ENCODE data around the gene USP20.
A peak's percentile ranks its signal among the peaks of the same experiment; 100 is the strongest.

The USP20 gene

GRCh38 chr9:129823935-129824601, 11.2 kb upstream of the USP20 start, which contains the start of gene TOR1A:
TSS of gene TOR1A (minus strand) at chr9:129824136. CDS start at chr9:129824085, 51 bp downstream.
- peak; percentile 96 for DNase-seq

GRCh38 chr9:129826344-129826743, 8.9 kb upstream of the USP20 start:
- DNase-seq: no peak

DNA sequence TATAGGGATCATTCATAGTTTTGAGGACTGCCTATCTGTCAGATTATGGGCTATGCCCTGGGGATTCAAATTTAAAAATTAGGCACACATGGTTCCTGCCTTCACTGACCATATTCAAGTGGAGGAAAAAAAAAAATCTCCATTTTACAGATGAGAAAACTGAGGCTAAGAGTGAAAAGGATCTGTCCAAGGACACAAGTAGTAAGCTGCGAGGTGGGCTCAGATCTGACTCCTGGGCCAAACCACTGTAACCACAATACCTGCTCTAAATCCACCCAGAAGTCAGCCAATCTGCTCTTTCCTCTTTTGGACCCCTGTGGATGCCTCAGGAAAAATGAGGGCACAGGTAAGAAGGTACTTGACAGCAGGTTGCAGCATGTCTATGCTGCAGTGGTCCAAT, 8.5 kb upstream of the USP20 start:
- no peak for DNase-seq

DNA sequence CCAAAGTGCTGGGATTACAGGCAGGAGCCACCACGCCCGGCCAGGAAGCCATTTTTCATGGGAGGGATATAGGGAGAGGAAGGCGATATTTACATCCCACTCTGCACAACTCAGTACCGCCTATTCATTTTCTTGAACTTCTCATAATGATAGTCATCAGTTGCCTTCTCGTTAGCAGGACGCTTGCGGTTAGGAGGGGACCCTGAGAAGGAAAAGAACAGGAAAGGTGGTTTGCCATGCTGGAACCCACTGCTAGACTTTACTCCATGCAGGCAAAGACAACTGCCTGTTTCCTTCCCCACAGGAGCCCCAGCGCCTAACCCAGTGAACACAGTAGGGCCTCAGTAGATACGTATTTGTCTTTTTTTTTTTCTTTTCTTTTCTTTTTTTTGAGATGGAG, 7.2 kb upstream of the USP20 start:
- DNase-seq: no peak

DNA sequence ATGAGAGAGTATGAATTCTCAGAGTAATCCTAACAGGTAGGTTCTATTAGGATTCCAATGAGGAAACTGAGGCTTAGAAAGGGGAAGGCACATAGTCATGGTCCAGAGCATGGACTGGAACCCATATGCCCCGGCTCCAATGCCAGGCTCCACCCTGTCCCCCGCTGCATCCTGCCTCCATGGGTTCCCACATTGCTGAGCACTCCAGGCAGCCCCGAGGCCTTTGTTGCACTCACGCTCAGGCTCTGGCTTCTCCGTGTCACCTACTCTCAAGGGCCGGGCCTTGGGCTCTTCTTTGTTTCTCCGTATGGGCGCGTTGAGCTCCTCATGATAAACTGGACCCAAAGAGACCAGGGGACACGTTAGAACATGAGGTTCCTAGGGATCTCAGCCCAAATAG, 6.3 kb upstream of the USP20 start:
- DNase-seq: no peak

GRCh38 chr9:129832982-129833381, 2.3 kb upstream of the USP20 start:
- no peak for DNase-seq

- DNase-seq: no peak
Measured at GRCh38 chr9:129834489-129835127, 650 bp upstream of the USP20 start.

DNA sequence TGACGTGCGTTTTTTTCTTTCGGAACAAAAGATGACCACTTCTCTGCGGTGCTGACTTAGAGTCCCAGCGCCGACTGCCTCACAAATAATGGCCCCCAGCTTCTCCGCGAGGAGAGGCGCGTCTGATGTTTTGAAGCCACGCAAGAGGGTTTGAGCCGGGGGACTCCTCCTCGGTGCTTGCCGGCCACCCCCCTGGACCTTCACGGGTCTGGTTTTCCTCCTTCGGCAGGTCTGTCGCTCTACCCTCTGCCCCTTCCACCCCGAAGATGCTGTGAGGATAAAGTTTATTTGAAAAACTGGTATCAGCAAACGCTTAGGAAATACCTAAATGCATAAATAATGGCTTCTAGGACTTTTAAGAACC, 584 bp downstream of the USP20 start:
- DNase-seq: peak; percentile 76

- no peak for DNase-seq
Measured at GRCh38 chr9:129836311-129837007, 1.2 kb downstream of the USP20 start.

- DNase-seq: no peak
Measured at GRCh38 chr9:129838707-129839259, 3.5 kb downstream of the USP20 start.

- no peak for DNase-seq
Measured at GRCh38 chr9:129839324-129840023, 4.2 kb downstream of the USP20 start.

- DNase-seq: no peak
Measured at GRCh38 chr9:129840034-129840433, 4.8 kb downstream of the USP20 start.

- DNase-seq: no peak
Measured at GRCh38 chr9:129841071-129841470, 5.8 kb downstream of the USP20 start.

GRCh38 chr9:129845373-129845772, 10.1 kb downstream of the USP20 start:
- DNase-seq: no peak

GRCh38 chr9:129848712-129849441, 13.6 kb downstream of the USP20 start:
- DNase-seq: no peak

DNA sequence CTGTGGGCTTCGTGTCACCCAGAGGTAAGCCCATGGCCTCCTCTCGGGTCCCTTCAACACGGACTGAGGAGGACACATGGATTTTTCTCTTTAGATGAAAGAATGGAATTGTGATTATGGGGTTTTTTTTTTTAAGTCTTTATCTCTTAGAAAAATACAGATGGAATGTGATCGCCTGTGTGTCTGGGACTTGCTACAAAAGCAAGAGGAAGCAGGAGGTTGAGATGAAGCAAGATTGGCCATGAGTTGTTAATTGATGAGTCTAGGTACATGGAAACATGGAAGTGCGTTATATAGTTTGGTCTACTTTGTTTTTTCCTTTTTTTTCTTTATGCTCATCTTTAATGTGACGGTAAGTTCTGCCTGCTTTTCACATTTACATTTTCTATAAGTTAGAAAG, 14.6 kb downstream of the USP20 start:
- DNase-seq: no peak

DNA sequence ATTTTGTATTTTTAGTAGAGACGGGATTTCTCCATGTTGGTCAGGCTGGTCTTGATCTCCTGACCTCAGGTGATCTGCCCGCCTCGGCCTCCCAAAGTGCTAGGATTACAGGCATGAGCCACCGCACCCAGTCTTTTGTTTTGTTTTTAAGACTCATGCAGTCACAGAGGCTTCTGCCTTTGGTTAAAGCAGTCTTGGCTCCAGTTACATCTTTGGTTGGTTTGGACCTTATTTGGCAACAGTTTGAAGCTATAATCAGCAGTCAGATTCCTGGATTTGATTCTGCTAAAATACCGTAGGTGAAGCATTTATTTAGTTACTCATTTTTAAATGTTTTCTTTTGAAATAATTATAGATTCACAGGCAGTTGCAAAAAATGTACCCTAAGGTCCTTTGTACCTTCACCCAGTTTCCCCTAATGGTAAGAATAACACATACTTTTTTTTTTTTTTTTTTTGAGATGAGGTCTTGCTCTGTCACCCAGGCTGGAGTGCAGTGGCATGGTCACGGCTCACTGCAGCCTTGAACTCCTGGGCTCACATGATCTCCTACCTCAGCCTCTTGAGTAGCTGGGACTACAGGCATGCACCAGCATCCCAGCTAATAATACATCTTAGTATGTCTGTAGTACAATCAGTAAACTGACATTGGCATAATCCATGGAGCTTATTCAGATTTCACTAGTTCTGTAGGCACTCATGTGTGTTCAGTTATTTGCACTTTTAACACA, 15.7 kb downstream of the USP20 start:
- DNase-seq: no peak

DNA sequence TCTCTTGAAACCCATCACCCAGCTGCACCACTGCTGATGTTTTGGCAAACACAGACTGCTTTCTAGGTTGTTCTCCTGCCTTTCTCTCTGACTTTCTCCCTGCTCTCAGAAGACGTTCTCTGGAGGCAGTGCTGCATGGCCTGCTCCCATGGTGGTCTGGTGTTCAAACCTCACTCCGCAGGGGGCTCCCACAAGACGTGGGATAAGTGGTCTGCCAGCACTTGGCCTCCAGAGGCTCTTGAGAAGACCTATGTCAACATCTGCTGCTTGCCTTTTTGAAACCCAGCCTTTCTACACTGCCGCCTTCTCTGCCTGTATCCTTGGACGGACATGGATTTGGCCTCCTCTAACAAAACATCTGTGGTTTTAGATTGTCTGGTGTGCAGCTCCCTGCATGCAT, 16.6 kb downstream of the USP20 start:
- DNase-seq: no peak

DNA sequence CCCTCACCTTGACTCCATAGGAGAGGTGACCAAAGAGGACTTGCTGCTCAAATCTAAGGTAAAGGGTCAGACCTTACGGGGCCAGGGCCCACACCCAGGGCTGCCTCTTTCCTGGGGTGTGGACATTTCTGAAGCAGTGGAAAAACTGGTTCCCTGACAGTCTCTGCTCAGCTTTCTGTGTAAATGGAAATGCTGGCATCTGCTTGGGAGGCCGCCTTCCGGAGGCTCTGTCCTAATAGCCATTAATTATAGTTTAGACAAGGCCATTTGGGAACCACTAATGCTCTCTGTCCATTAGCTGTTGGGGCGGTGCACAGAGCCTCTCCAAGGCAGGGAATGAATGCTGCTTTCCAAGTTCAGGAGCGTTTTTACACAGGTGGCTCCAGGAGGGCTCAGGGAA, 17.3 kb downstream of the USP20 start:
- no peak for DNase-seq

DNA sequence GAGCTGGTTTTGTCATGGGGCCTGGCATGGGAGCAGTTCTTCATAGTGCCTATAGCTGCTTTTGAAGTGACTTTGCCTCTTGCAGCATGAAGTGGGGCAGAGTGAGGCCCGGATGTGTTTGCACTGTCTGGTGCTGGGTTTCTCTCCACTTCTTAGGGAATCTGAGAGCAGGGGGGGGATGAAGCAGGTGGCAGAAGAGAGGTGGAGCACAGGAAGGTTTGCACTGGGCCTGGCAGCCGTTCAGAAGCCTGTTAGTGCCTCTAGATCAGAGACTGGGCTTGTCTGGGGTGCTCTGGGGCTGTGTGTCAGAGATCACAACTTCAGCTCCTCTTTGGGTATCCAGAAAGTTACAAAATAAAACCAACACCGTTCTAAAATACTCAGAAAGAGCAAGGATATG, 18.4 kb downstream of the USP20 start:
- DNase-seq: no peak

- no peak for DNase-seq
Measured at GRCh38 chr9:129854588-129855110, 19.4 kb downstream of the USP20 start.

GRCh38 chr9:129857207-129857606, 21.9 kb downstream of the USP20 start:
- DNase-seq: no peak

Measured in eye (tissue), 1 donor.